Hematopoietic multipotent progenitor cell (in vitro differentiated cells): ENCODE results near the gene C14orf93. TPM values are rescaled to one million over a fixed set of nuclear protein-coding genes. Genes with fewer than 3 reads are reported as not detected.

ENCODE experiments used
- DNase-seq, 3 donors: peaks; one replicate each; pipeline ENCODE4 v3.0.0-alpha.2; 2011 to 2015; ENCODE audit warnings: low read depth in 2 of 3, low spot score in 2 of 3
- total RNA-seq: library from RNA; depleted of rRNA; stranded (reverse); fragments of >200 nt; gene quantifications from one replicate; pipeline ENCODE4 v1.2.3, GENCODE V29; 2012

C14orf93 gene, protein sequence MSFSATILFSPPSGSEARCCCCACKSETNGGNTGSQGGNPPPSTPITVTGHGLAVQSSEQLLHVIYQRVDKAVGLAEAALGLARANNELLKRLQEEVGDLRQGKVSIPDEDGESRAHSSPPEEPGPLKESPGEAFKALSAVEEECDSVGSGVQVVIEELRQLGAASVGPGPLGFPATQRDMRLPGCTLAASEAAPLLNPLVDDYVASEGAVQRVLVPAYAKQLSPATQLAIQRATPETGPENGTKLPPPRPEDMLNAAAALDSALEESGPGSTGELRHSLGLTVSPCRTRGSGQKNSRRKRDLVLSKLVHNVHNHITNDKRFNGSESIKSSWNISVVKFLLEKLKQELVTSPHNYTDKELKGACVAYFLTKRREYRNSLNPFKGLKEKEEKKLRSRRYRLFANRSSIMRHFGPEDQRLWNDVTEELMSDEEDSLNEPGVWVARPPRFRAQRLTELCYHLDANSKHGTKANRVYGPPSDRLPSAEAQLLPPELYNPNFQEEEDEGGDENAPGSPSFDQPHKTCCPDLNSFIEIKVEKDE
- total RNA-seq, result 29.9 TPM

- peak in 2 of 3 donors; percentile 73 to 76 for DNase-seq
Observed at GRCh38 chr14:23009939-23010726, at the start of gene C14orf93. Gene C14orf93 (minus strand): TSS chr14:23010143. CDS start chr14:22999023, 11,120 bp downstream.

GRCh38 chr14:23058654-23059504 is 48.9 kb upstream of the C14orf93 start:
- no peak for DNase-seq

DNA sequence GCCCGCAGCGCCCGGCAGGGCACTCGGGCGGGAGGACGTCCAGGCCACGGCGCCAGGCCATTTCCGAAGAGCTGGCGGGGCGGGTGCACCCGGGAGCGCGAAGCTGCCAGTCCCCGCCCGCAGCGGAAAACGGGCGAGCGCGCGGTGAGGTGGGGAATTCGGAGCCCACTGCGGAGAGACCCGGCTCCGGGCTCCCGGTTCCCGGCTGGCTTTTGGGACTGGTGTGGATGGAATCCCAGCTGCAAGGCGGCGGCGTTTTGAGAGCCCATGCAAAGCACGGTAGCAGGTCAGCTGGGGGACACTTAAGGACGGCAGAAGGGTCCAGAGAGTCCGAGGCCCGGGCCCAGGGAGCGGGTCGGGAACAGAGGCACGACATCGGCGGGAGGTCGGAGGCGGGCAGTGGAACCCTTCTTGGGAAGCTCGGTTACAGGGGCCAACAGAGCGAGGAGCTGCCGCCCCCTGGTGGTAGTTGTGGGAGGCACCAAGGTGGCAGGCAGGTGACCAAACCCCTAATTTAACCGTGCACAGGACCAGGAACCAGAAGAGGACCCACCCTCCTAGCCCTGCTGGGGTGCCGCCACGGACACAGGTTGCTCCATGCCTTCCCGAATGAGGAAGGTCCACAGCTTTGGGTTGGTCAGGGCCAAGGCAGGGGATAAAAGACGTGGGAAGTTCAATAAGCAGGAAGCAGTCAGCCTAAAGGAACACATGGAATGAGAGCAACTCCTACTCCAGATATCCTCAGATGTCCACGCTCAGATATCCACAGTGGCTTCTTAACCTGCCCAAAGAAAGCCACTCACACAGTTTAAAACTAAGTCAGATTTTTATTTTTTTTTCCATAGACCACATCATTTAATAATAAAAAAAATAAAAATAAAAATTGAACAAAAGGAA is 48.1 kb upstream of the C14orf93 start:
- peak; percentile 76 to 90 (median 84) for DNase-seq

DNA sequence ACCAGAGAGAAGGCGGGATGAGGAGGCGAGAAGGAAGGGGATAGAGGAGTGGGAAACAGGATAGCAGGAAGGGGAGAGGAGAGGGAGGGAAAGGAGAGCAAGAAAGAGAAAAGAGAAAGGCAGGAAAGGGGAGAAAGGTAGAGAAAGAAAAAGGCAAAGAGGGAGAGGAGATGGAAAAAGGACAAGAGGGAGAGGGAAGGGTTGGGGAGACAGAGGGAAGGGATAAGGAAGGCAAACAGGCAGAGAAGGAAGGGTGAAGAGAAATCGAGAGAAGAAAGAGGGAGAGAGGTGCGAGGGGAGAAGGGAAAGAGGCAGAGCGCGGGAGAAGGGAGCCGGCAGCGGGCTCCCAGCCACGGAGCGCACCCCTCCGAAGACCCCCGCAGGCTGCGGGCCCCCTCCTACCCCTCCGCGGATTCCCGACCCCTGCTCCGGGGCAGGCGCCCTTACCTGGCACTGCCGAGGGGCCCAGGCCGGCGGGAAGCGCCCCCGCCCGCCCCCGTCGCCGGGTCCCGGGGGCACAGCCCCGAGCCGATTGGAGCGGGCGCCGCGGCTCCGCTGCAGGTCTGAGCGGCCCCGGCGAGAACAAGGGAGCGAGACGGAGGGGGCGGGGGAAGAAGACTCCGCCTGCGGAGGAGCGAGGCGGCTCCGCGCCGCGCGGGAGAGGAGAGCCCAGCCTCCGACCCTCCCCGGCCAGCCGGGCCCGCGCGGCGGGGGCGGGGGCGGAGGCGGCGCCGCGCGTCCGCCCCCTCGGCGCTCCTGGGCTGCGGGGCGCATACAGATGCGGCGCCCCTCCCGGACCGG is 47.2 kb upstream of the C14orf93 start, which contains the start of gene CDH24:
CDH24 (minus strand) TSS at position 565 of the 801 bp plus-strand sequence. CDS start 1,787 bp downstream, outside the sequence.
- peak; percentile 37 to 71 (median 65) for DNase-seq

- peak; percentile 41 to 81 (median 72) for DNase-seq
Observed at GRCh38 chr14:23056145-23056955, 46.4 kb upstream of the C14orf93 start.

GRCh38 chr14:23055621-23056144 is 45.7 kb upstream of the C14orf93 start:
- DNase-seq, result no peak

- no peak for DNase-seq
Observed at GRCh38 chr14:23055147-23055550, 45.2 kb upstream of the C14orf93 start.

GRCh38 chr14:23054000-23054811 is 44.3 kb upstream of the C14orf93 start:
- peak in 1 of 3 donors; percentile 32 for DNase-seq

GRCh38 chr14:23053426-23053825 is 43.5 kb upstream of the C14orf93 start:
- DNase-seq, result no peak

DNA sequence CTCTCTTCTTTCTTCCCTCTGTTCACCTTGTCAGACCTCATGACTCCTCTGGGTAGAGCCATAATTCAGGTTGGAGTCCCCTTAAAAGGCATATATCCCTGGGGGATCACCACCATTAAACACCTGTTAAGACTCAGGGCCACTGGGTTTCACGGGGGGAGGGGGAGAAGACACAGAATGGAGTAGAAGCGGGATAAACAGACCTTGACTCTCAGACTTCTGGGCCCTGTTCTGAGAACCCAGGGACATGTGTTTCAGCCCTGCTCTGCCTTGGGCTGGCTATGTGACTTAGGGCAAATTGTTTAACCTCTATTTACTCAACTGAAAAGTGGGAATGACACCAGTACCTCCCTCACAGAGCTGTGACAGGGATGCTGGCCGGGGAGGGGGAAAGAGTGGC is 42.7 kb upstream of the C14orf93 start:
- no peak for DNase-seq

DNA sequence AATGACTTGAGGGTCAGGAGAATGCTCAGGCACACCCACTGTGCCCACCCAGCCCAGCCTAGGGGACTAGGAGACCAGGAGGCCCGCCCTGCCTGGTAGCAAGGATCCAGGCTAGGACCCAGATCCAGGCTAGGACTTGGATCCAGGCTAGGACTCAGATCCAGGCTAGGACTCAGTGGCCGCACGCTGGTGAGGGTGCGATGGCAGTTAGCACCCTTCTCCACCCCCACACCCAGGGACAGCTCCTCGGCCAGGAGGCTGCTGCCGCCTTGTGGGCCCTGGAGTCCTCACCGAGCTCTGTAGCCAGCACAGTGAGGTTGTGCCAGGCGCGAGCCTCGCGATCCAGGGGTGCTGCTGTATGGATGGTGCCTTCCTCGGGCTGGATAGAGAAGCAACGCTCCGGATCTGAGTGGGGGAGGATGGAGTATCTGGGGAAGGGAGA is 42.3 kb upstream of the C14orf93 start:
- no peak for DNase-seq

DNA sequence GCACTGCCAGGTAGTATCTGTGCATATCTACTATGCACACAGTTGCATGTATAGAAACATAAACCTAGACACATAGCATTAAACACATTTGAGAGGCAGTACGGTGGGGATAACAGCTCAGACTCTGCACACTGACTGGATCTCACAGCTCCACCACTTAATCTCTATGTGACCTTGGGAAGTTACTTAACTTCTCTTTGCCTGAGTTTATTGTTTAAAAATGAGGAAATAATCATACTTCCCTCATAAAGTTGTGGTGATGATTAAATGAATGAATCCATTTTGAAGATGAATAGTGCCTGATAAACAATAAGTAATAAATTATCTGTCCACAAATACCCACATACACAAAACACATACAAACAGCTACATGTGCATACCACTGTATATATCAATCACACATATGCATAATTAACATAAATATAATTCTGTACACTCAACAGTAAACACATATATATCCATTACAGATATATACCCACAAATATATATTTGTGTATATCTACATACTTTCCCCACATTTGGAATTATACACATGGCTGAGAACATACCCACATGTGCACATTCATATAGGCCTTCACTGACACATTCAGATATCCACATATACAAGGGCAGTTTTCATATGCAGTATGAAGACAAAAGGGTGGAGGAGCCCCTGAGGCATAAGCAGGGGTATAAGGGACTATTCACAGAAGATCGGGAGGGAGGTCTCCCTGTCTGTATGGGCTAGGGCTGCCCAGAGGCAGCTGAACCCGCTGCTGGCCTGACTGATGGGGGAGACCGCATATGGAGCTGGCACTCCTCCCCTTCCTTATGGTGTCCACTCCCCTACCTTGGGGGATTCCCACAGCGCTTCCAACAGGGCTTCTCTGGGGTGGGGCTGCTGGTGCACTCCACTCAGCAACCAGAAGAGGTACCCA is 41.5 kb upstream of the C14orf93 start:
- DNase-seq, result no peak

GRCh38 chr14:23049011-23049410 is 39.1 kb upstream of the C14orf93 start:
- no peak for DNase-seq

GRCh38 chr14:23047751-23048693 is 38.1 kb upstream of the C14orf93 start:
- DNase-seq, result no peak
